Stimulated activated CD4-positive, alpha-beta T cell treated with anti-CD3 and anti-CD28 coated beads, Interleukin-1b, Interleukin-23, amount 100 ng/mL, for 1 hour (primary cell): ENCODE data around the gene ZNF76.

Source experiments
- DNase-seq, 2 donors: peaks; one replicate each; pipeline ENCODE4 v3.0.0-alpha.2; 2020; ENCODE audit warnings: low read depth in 2 of 2

ZNF76 gene

DNA sequence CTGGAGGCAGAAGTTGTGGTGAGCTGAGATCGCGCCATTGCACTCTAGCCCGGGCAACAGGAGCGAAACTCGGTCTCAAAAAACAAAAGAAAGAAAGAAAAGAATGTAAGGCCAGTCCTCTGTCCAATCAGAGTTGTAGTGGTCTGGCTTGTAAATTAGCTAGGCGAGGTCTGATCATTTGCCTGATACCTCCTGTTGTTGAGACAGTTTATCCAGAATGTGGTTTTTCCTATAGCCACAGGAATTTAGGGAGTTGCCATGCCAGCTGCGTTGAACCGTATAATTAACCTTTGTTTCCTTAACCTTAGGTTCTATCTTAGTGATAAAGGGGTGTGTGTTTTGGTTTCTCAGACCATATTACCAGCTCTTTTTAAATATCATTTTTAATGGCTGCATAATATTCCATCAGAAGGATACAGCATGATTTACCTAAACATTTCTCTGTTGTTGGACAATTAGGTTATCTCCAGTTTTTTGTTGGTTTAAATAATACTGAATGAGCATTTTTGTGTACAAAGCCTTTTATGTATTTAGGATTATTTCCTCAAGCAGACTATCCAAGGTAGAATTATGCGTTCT is 71.1 kb downstream of the ZNF76 start:
- no peak for DNase-seq

DNA sequence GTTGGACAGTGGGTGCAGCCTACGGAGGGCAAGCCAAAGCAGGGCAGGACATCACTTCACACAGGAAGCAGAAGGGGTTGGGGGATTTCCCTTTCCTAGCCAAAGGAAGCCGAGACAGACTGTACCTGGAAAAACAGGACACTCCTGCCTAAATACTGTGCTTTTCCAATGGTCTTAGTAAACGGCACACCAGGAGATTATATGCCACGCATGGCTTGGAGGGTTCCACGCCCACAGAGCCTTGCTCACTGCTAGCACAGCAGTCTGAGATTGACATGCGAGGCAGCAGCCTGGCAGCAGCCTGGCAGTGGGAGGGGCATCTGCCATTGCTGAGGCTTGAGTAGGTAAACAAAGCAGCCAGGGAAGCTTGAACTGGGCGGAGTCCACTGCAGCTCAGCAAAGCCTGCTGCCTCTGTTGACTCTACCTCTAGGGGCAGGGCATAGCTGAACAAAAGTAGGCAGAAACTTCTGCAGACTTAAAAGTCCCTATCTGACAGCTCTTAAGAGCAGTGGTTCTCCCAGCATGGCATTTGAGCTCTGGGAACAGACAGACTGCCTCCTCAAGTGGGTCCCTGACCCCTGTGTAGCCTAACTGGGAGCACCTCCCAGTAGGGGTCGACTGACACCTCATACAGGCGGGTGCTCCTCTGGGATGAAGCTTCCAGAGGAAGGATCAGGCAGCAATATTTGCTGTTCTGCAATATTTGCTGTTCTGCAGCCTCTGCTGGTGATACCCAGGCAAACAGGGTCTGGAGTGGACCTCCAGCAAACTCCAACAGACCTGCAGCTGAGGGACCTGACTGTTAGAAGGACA is 72.7 kb downstream of the ZNF76 start:
- peak in 1 of 2 donors; percentile 59 for DNase-seq

DNA sequence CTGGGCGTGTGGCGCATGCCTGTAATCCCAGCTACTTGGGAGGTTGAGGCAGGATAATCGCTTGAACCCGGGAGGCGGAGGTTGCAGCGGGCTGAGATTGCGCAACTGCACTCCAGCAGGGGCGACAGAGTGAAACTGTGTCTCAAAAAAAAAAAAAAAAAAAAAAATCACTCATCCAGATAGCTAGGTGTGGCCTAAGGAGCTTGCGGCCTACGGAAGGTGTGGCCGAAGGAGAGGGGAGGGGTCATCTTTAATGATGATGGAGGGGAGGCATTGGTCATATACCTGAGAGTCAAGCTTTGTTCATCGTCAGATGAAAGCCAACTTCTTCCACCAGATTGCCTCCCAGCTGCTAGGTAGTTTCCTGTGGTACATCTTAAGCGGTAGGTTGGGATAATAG is 82.0 kb downstream of the ZNF76 start:
- no peak for DNase-seq

DNA sequence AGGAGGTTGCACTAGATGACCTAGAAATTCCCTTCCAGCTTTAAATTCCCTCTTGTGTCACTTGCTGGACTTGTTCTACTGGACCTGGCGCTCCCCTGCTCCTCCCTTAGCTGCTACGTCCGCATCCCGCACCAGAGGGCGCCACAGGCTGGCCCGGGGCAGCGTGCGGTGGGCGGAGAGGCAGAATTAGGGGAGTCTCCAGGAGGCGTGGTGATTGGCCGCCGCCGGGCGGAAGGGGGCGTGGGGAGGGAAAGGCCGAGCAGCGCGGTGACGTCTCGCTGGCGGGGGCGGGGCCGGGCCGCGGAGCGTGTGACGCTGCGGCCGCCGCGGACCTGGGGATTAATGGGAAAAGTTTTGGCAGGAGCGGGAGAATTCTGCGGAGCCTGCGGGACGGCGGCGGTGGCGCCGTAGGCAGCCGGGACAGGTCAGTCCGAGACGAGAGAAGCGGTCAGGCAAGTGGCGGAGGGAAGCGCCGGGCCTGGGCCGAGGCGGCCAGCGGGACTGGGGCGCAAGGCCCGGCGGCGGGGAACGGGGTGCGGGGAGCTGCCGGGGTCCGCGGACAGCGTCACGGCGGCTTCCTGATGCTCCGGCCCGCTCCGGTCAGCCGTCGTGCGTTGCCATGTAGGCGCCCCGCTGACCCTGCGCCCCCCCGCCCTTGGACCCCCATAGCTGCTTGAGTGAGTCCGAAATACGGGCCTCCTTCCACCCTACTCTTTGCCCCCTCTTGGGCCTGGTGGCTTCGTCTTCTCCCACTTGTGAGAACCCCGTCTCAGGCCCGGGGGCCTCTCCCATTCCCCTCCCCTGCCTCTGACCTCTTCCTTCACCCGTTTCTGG is 82.9 kb downstream of the ZNF76 start, which contains the start of gene PPARD:
PPARD (plus strand) TSS at position 301 of the 834 bp plus-strand sequence. CDS start 68,530 bp downstream, outside the sequence.
- peak; percentile 94 to 96 for DNase-seq

DNA sequence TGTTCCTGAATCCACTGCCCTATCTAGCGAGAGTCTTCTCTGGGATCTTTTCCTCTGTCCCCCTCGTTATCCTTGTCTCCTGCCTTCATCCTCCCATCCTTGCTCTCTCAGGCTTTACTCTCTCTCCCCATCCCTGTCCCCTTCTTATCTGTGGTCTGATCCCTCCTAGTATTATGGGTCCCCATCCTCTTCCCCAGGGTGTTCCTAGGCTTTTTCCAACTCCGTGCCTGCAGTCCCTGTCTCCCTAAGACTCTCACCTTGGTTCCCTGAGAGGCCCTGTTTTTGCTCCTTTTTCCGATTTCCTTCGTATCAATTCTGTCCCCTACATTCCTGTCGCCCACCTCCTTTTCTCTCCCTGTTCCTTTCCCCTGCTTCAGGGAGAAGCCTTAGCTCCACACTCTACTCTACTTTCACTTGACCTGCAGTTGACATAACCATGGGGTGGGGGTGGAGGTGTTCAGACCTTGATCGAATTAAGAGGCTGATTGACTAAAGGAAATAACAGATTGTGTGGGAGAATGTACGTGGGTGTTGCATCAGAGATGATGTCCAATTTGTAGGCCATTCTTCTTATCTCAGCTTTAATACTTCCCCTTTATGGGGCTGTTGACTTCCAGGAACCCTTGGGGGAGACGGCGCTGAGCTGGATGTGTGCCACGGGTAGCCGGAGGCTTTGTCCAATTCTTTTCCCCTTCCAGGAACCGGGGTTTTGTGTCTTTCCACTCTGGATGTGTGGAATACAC is 83.7 kb downstream of the ZNF76 start:
- no peak for DNase-seq

DNA sequence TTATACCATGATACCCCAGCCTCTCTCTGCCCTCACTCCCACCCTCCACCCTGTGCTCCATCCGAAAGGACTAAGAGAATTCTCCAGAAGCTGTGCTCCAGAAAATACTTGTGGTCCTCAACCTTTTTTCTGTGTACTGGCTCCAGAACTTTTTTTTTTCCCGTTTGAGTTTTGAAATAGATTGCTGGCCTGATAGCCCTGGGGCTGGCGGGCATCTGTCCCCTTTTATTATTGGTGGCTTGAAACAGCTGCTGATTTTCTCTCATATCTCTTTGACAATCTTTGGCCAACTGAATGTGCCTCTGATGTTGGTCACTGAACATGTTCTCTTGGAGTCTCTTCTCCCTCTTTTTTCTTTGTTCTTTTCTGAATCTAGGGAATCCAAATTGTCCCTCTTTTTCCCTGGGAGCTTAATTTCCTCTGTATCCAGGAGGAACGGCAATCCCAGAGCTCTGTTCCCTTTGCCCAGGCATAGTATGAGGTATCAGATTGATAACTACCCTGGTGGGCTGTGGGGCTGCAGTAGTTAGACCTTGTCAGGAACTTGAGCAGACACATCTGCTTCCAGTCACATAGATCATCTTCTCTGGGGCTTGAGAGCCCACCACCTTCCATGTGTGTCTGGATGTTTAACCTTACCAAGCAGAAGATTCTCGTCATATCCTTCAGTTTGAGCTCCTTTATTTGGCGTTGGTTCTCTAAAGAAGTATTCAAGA is 84.5 kb downstream of the ZNF76 start:
- no peak for DNase-seq
